ENCODE measurements around the gene NRSN2.
"Not testable (repeated sequence)": the region's sequence is repeated elsewhere in the genome, so short reads cannot be mapped to it uniquely, and the experiment has no call there.

The NRSN2 gene

DNA sequence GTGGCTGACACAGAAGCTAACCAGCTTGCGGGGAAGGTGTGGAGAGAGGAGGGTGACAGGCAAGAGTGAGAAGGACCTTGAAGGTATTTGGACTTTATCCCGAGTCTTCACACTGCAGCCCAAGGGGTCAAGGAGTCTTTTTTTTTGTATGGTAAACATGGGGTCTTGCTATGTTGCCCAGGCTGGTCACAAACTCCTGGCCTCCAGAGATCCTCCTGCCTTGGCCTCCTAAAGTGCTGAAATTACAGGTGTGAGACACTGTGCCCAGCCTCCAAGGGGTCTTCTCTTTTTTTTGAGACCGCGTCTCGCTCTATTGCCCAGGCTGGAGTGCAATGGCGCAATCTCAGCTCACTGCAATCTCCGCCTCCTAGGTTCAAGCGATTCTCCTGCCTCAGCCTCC lies 12.3 kb upstream of the NRSN2 start:
- TF ChIP-seq, protein P1, sequence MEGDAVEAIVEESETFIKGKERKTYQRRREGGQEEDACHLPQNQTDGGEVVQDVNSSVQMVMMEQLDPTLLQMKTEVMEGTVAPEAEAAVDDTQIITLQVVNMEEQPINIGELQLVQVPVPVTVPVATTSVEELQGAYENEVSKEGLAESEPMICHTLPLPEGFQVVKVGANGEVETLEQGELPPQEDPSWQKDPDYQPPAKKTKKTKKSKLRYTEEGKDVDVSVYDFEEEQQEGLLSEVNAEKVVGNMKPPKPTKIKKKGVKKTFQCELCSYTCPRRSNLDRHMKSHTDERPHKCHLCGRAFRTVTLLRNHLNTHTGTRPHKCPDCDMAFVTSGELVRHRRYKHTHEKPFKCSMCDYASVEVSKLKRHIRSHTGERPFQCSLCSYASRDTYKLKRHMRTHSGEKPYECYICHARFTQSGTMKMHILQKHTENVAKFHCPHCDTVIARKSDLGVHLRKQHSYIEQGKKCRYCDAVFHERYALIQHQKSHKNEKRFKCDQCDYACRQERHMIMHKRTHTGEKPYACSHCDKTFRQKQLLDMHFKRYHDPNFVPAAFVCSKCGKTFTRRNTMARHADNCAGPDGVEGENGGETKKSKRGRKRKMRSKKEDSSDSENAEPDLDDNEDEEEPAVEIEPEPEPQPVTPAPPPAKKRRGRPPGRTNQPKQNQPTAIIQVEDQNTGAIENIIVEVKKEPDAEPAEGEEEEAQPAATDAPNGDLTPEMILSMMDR (conservative IDR thresholded peaks at IDR 0.05): no peak
- H3K27ac ChIP-seq: no peak overlapping the region

DNA sequence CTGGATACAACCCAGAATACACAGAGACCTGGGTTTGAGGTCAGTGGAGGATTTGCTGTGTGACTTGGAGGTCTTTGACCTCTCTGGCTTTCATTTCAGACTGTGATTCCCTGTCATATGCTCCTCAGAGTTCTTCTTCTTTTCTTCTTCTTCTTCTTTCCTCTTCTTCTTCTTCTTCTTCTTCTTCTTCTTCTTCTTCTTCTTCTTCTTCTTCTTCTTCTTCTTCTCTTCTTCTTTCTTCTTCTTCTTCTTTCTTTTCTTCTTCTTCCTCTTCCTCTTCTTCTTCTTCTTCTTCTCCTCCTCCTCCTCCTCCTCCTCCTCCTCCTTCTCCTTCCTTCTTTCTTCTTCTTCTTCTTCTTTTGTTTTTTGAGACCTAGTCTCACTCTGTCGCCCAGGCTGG lies 10.9 kb upstream of the NRSN2 start:
- H3K27ac ChIP-seq: not testable (repeated sequence)

DNA sequence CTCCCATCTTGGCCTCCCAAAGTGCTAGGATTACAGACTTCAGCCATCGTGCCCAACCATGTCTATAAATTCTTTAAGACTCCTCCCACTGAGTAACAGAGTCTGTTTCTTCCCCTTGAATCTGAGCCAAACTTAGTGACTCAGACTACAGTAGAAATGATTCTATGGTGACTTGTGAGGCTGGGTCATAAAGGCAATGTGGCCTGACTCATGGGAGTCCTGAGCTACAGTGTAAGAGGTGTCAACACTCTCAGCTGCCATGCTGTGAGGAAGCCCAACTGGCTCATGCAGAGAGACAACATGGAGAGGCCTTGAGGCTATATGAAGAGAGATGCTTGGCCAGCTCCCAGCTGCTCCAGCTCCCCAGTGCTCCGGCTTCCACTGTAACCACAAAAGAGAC lies 5.2 kb upstream of the NRSN2 start:
- TF ChIP-seq, protein P1 (conservative IDR thresholded peaks at IDR 0.05): no peak
- H3K27ac ChIP-seq: no peak overlapping the region

DNA sequence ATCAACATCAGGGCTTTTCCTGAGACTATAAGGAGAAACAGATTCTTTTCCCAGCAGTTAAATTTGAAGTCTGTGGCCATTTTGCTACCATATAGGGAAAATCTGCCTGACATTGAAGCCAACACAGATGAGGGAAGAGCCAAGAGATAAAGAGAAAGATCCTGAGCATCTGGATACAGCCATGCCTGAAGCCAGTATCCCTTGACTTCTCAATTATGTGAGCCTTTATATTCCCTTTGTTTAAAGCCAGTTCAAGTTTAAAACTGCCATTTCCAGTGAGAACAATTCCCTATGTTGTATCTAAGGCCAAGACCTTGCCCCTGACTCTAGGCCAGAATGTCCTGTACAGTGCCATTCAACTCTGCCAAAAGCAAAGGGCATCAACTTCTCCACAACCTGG lies 3.8 kb upstream of the NRSN2 start:
- TF ChIP-seq, protein P1 (conservative IDR thresholded peaks at IDR 0.05): no peak
- no peak overlapping the region for H3K27ac ChIP-seq

DNA sequence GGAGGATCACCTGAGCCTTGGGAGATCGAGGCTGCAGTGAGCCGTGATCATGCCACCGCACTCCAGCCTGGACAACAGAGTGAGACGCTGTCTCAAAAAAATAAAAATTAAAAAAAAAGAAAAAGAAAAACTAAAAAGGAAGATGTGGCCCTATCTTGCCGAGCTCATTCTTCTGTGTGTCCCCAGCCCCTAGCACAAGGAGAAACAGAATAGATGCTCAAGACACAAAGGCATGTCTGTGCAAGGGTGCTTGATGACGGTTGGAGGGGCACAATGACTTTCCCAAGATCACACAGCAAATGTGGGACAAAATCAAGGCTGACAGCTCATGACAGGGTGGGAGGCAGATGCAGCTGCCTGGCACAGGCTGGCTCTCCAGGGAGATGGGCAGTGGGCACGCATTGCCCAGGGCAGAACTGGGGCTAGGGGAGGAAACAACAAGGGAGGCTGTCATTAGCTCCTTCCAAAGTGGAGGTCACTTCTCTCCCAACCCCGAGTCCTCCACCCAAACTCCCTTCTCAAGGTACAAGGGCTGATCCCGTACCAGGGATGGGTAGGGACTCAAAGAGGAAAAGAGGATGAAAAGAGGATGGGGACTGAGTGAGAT lies 775 bp upstream of the NRSN2 start:
- peak overlapping the region; percentile 97 for H3K27ac ChIP-seq
- TF ChIP-seq, protein P1 (conservative IDR thresholded peaks at IDR 0.05): no peak

DNA sequence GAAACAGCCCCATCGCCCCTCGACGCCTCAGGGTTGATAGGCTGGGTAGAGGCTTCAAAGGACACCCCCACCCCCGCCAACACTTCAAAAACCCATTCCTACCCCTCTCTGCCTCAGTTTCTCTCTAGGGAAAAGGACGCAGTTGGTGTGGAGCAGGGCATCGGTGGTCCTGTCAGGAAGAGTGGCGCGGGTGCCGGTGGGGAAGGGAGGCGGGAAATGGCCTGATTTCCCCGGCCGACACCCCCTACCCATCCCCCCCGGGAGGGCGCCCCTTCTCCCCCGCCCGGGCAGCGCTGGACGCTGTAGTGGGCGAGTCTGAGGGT lies 367 bp downstream of the NRSN2 start:
- H3K27ac ChIP-seq: peak overlapping the region; percentile 97
- TF ChIP-seq, protein P1 (conservative IDR thresholded peaks at IDR 0.05): no peak

DNA sequence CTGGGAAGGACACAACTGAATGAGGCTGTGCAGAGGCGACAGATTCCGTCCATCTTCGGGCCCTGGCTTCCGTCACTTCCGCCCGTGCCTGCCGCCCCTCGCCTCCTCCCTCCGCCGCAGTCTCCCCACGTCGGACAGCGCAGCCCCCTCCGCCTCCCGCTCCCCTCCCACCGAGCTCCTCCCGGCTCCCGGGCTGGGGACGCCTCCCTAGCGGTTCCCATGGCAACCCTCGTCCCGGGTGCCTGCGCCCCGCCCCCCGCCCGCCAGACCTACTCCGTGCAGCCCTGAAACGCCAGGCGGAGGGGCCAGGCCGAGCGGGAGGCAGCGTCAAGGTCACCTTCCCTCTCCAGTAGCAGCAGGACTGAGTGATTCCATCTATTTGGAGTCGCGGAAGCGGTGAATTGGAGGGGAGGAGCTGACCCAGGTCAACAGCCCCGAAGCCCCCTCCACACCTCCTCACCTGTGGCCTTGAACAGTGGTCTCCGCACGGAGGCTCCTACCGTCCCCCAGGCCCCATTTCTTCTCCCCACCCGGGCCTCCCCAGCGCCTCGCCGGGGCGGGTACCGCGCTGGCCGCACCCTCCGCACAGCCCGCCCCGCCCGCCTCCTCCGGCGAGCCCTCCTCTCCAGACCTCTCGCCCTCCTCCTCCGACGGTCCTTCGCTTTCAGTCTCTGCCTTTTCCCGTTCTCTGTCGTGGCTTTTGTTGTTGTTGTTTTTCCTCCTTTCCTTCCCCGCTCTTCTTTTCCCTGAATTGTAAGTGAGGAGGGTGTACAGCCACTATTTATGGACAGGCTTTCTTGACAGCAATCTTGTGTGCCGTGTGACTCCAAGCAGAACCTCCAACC lies 951 bp downstream of the NRSN2 start:
- TF ChIP-seq, protein P1 (conservative IDR thresholded peaks at IDR 0.05): no peak
- peak overlapping the region; percentile 97 for H3K27ac ChIP-seq
